Effector memory CD8-positive, alpha-beta T cell (primary cell): Measurements from ENCODE around the gene ARVCF.

Source experiments
- ATAC-seq: fragments of 150-1000 bp; cut with Tn5 transposase; replicated peaks from 2 replicates; pipeline ENCODE4 v1.10.0; 2021; ENCODE audit warnings: mild to moderate bottlenecking, moderate library complexity
- DNase-seq, 3 experiments: peaks; one replicate each; pipeline ENCODE4 v3.0.0; 2021
- H3K27ac Mint-ChIP-seq, 2 donors: one replicate each; pipeline ENCODE4 v1.8.0; 2022; ENCODE audit warnings: mild to moderate bottlenecking in 2 of 2, mixed read lengths in 2 of 2, moderate library complexity in 2 of 2
- H3K27me3 Mint-ChIP-seq, 2 donors: one replicate each; pipeline ENCODE4 v1.8.0; 2022; ENCODE audit warnings: mixed read lengths in 2 of 2
- H3K36me3 Mint-ChIP-seq: one replicate; pipeline ENCODE4 v1.8.0; 2022; ENCODE audit warnings: mild to moderate bottlenecking, moderate library complexity, mixed read lengths; ENCODE audit not compliant: insufficient read depth
- H3K4me1 Mint-ChIP-seq, 2 donors: one replicate each; pipeline ENCODE4 v1.8.0; 2022; ENCODE audit warnings: low read depth in 2 of 2, mixed read lengths in 2 of 2
- H3K4me3 Mint-ChIP-seq, 2 donors: one replicate each; pipeline ENCODE4 v1.8.0; 2022; ENCODE audit warnings: mild to moderate bottlenecking in 2 of 2, mixed read lengths in 2 of 2, moderate library complexity in 2 of 2
- H3K9me3 Mint-ChIP-seq, 2 donors: one replicate each; pipeline ENCODE4 v1.8.0; 2022; ENCODE audit warnings: mixed read lengths in 2 of 2

Gene ARVCF

GRCh38 chr22:19983741-19984140 lies 32.9 kb downstream of the ARVCF start:
- H3K4me1 Mint-ChIP-seq: peaks cover 0 to 6% of the 10 kb centered on the region in 2 donors
- ATAC-seq (no peak), DNase-seq (no peak)
- no peak overlapping the region for H3K27ac Mint-ChIP-seq
- H3K9me3 Mint-ChIP-seq: no peaks in the 10 kb centered on the region
- H3K36me3 Mint-ChIP-seq: no peaks in the 10 kb centered on the region
- H3K27me3 Mint-ChIP-seq: peaks cover 7 to 8% of the 10 kb centered on the region in 2 donors
- no peak overlapping the region for H3K4me3 Mint-ChIP-seq

GRCh38 chr22:19982991-19983578 lies 33.5 kb downstream of the ARVCF start:
- Mint-ChIP-seq H3K4me3 (no peak overlapping the region), H3K27ac (no peak overlapping the region), H3K9me3 (no peaks in the 10 kb centered on the region), H3K36me3 (no peaks in the 10 kb centered on the region), H3K4me1 (peaks cover 0 to 5% of the 10 kb centered on the region in 2 donors), H3K27me3 (peaks cover 7 to 8% of the 10 kb centered on the region in 2 donors)
- ATAC-seq (no peak), DNase-seq (no peak)

- ATAC-seq: no peak
- Mint-ChIP-seq H3K9me3 (no peaks in the 10 kb centered on the region), H3K27ac (no peak overlapping the region), H3K4me1 (peaks cover 0 to 2% of the 10 kb centered on the region in 2 donors), H3K27me3 (peaks cover 7 to 8% of the 10 kb centered on the region in 2 donors), H3K36me3 (no peaks in the 10 kb centered on the region), H3K4me3 (no peak overlapping the region)
- no peak for DNase-seq
Observed at GRCh38 chr22:19981961-19982920, 34.4 kb downstream of the ARVCF start.

GRCh38 chr22:19981171-19981960 lies 35.3 kb downstream of the ARVCF start:
- no peak overlapping the region for H3K4me3 Mint-ChIP-seq
- peaks cover 7 to 8% of the 10 kb centered on the region in 2 donors for H3K27me3 Mint-ChIP-seq
- DNase-seq: no peak
- no peaks in the 10 kb centered on the region for H3K9me3 Mint-ChIP-seq
- no peaks in the 10 kb centered on the region for H3K36me3 Mint-ChIP-seq
- no peak overlapping the region for H3K27ac Mint-ChIP-seq
- no peak for ATAC-seq
- peaks cover 0 to 2% of the 10 kb centered on the region in 2 donors for H3K4me1 Mint-ChIP-seq

GRCh38 chr22:19980766-19981165 lies 35.9 kb downstream of the ARVCF start:
- no peaks in the 10 kb centered on the region for H3K9me3 Mint-ChIP-seq
- no peak overlapping the region for H3K4me3 Mint-ChIP-seq
- no peak overlapping the region for H3K27ac Mint-ChIP-seq

GRCh38 chr22:19979712-19980493 lies 36.7 kb downstream of the ARVCF start:
- H3K36me3 Mint-ChIP-seq: peaks cover 3% of the 10 kb centered on the region
- ATAC-seq (no peak), DNase-seq (no peak)
- no peak overlapping the region for H3K27ac Mint-ChIP-seq
- H3K27me3 Mint-ChIP-seq: peaks cover under 1 to 1% of the 10 kb centered on the region in 2 donors
- H3K9me3 Mint-ChIP-seq: no peaks in the 10 kb centered on the region
- no peak overlapping the region for H3K4me3 Mint-ChIP-seq
- peaks cover 2 to 4% of the 10 kb centered on the region in 2 donors for H3K4me1 Mint-ChIP-seq

More at GRCh38 chr22:19980766-19981165, 35.9 kb downstream of the ARVCF start:
- Mint-ChIP-seq H3K27me3 (peaks cover 7 to 8% of the 10 kb centered on the region in 2 donors), H3K4me1 (peaks cover 0 to 2% of the 10 kb centered on the region in 2 donors), H3K36me3 (no peaks in the 10 kb centered on the region)
- DNase-seq (no peak), ATAC-seq (no peak)

GRCh38 chr22:19978748-19979147 lies 37.9 kb downstream of the ARVCF start:
- H3K9me3 Mint-ChIP-seq: no peaks in the 10 kb centered on the region

GRCh38 chr22:19977296-19978243 lies 39.1 kb downstream of the ARVCF start:
- H3K27me3 Mint-ChIP-seq: no peaks in the 10 kb centered on the region
- H3K36me3 Mint-ChIP-seq: peaks cover 3% of the 10 kb centered on the region
- H3K4me1 Mint-ChIP-seq: peaks cover 5 to 13% of the 10 kb centered on the region in 2 donors
- H3K4me3 Mint-ChIP-seq: no peak overlapping the region
- no peak overlapping the region for H3K27ac Mint-ChIP-seq
- DNase-seq (no peak), ATAC-seq (no peak)
- no peaks in the 10 kb centered on the region for H3K9me3 Mint-ChIP-seq

More at GRCh38 chr22:19978748-19979147, 37.9 kb downstream of the ARVCF start:
- H3K27ac Mint-ChIP-seq: no peak overlapping the region
- peaks cover 3% of the 10 kb centered on the region for H3K36me3 Mint-ChIP-seq
- DNase-seq (no peak), ATAC-seq (no peak)
- peaks cover 5 to 13% of the 10 kb centered on the region in 2 donors for H3K4me1 Mint-ChIP-seq
- H3K27me3 Mint-ChIP-seq: no peaks in the 10 kb centered on the region
- H3K4me3 Mint-ChIP-seq: no peak overlapping the region

- no peaks in the 10 kb centered on the region for H3K27me3 Mint-ChIP-seq
- peaks cover 3% of the 10 kb centered on the region for H3K36me3 Mint-ChIP-seq
- no peak for DNase-seq
- no peak overlapping the region for H3K4me3 Mint-ChIP-seq
- H3K27ac Mint-ChIP-seq: no peak overlapping the region
- peaks cover 5 to 18% of the 10 kb centered on the region in 2 donors for H3K4me1 Mint-ChIP-seq
- no peaks in the 10 kb centered on the region for H3K9me3 Mint-ChIP-seq
- no peak for ATAC-seq
Observed at GRCh38 chr22:19976671-19977070, 40.0 kb downstream of the ARVCF start.

- Mint-ChIP-seq H3K27me3 (no peaks in the 10 kb centered on the region), H3K9me3 (no peaks in the 10 kb centered on the region), H3K27ac (peak overlapping the region in 1 of 2 donors; percentile 12), H3K4me1 (peaks cover 10 to 22% of the 10 kb centered on the region in 2 donors), H3K36me3 (peaks cover 7% of the 10 kb centered on the region), H3K4me3 (no peak overlapping the region)
- DNase-seq (no peak), ATAC-seq (no peak)
Observed at GRCh38 chr22:19975707-19976035, 41.0 kb downstream of the ARVCF start.

GRCh38 chr22:19974935-19975706 lies 41.5 kb downstream of the ARVCF start:
- Mint-ChIP-seq H3K27ac (peak overlapping the region; percentile 12 to 87), H3K27me3 (no peaks in the 10 kb centered on the region), H3K4me3 (no peak overlapping the region), H3K36me3 (peaks cover 7% of the 10 kb centered on the region), H3K9me3 (no peaks in the 10 kb centered on the region), H3K4me1 (peaks cover 13 to 24% of the 10 kb centered on the region in 2 donors)
- no peak for ATAC-seq
- DNase-seq: no peak
